Epithelial cell of proximal tubule (primary cell): ENCODE data around the gene NCKAP1. TPM values are rescaled to one million over a fixed set of nuclear protein-coding genes. Genes with fewer than 3 reads are reported as not detected.

Source experiments
- DNase-seq: peaks from one replicate; pipeline ENCODE4 v3.0.0-alpha.2; 2011; ENCODE audit warnings: low read depth
- H3K4me3 ChIP-seq: 2 replicates; pipeline ENCODE4 v1.5.1; 2011; ENCODE audit warnings: low read depth, mild to moderate bottlenecking, low read length
- CTCF ChIP-seq: conservative IDR thresholded peaks from 2 replicates; pipeline ENCODE4 v1.5.1; 2012; ENCODE audit warnings: low read depth, mild to moderate bottlenecking, low read length
- total RNA-seq: library from RNA; depleted of rRNA; stranded (reverse); fragments of >200 nt; gene quantifications from 2 replicates; pipeline ENCODE4 v1.2.3, GENCODE V29; 2015

The NCKAP1 gene
- total RNA-seq, 1 donor from 2014 or later: 79.5 TPM

GRCh38 chr2:182949052-182949451 is 89.2 kb downstream of the NCKAP1 start:
- no peak overlapping the region for H3K4me3 ChIP-seq
- no peak for TF ChIP-seq CTCF
- no peak for DNase-seq

- H3K4me3 ChIP-seq: no peak overlapping the region
- no peak for DNase-seq
- TF ChIP-seq CTCF: no peak
These were observed 91.3 kb downstream of the NCKAP1 start for GRCh38 chr2:182946958-182947369.

GRCh38 chr2:182943339-182943738 is 94.9 kb downstream of the NCKAP1 start:
- H3K4me3 ChIP-seq: no peak overlapping the region
- DNase-seq: no peak
- TF ChIP-seq CTCF: no peak

GRCh38 chr2:182942756-182943155 is 95.5 kb downstream of the NCKAP1 start:
- no peak for DNase-seq
- no peak overlapping the region for H3K4me3 ChIP-seq
- TF ChIP-seq CTCF: no peak

GRCh38 chr2:182941919-182942318 is 96.3 kb downstream of the NCKAP1 start:
- H3K4me3 ChIP-seq: no peak overlapping the region
- no peak for DNase-seq
- TF ChIP-seq CTCF: no peak

- no peak for DNase-seq
- no peak for TF ChIP-seq CTCF
- no peak overlapping the region for H3K4me3 ChIP-seq
These were observed 97.0 kb downstream of the NCKAP1 start for GRCh38 chr2:182941121-182941722.

- no peak for DNase-seq
- no peak overlapping the region for H3K4me3 ChIP-seq
- TF ChIP-seq CTCF: no peak
These were observed 100.4 kb downstream of the NCKAP1 start for GRCh38 chr2:182937870-182938269.
